GM12891 (cell line): Measurements from ENCODE around the gene PRDM9.

Source experiments
- POLR2A ChIP-seq: IDR thresholded peaks from 2 replicates; pipeline ENCODE4 v1.6.1; 2011; ENCODE audit warnings: low read depth, low read length, control low read depth
- POLR2AphosphoS5 ChIP-seq: IDR thresholded peaks from 2 replicates; pipeline ENCODE4 v1.6.1; 2011; ENCODE audit warnings: low read depth, low read length, control low read depth
- POU2F2 ChIP-seq: IDR thresholded peaks from 2 replicates; pipeline ENCODE4 v1.6.1; 2011; ENCODE audit warnings: low read depth, mild to moderate bottlenecking, control low read depth, low read length, moderate library complexity
- TAF1 ChIP-seq: IDR thresholded peaks from 2 replicates; pipeline ENCODE4 v1.6.1; 2011; ENCODE audit warnings: low read depth, low read length, control low read depth

DNA sequence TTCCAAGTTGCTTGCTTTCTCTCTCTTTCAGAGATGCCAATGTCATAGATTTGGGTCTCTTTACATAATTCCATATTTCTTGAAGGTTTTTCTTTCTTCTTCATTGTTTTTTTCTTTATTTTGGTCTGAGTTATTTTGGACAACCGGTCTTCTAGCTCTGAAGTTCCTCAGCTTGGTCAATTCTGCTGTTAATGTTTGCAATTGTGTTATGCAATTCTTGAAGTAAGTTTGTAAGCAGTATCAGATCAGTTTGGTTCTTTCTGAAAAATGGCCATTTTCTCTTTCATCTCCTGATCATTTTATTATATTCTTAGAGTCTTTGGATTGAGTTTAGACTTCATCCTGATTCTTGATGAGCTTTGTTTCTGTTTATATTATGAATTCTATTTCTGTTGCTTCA lies 16.4 kb upstream of the PRDM9 start:
- TF ChIP-seq POLR2A (no peak), POLR2AphosphoS5 (no peak), TAF1 (no peak), POU2F2 (no peak)
